Stimulated activated naive CD8-positive, alpha-beta T cell treated with anti-CD3 and anti-CD28 coated beads, Interleukin-15, amount 100 ng/mL, for 72 hours (primary cell): ENCODE results near the gene HOXD13.

Experiments used
- ATAC-seq: fragments of 150-1000 bp; cut with Tn5 transposase; 2 replicates; pipeline ENCODE4 v1.10.0; 2021; ENCODE audit warnings: mild to moderate bottlenecking, moderate library complexity
- DNase-seq, 2 donors: peaks; one replicate each; pipeline ENCODE4 v3.0.0; 2021 to 2022
- H3K27ac Mint-ChIP-seq, 2 donors: one replicate each; pipeline ENCODE4 v1.8.0; 2022; ENCODE audit warnings: mild to moderate bottlenecking in 2 of 2, mixed read lengths in 2 of 2, moderate library complexity in 2 of 2
- H3K27me3 Mint-ChIP-seq: one replicate; pipeline ENCODE4 v1.8.0; 2022; ENCODE audit warnings: mixed read lengths
- H3K4me1 Mint-ChIP-seq: one replicate; pipeline ENCODE4 v1.8.0; 2022; ENCODE audit warnings: mild to moderate bottlenecking, mixed read lengths
- H3K4me3 Mint-ChIP-seq, 2 donors: one replicate each; pipeline ENCODE4 v1.8.0; 2022; ENCODE audit warnings: mild to moderate bottlenecking in 2 of 2, mixed read lengths in 2 of 2, moderate library complexity in 1 of 2
- H3K9me3 Mint-ChIP-seq, 2 donors: one replicate each; pipeline ENCODE4 v1.8.0; 2022; ENCODE audit warnings: mixed read lengths in 2 of 2

The HOXD13 gene

DNA sequence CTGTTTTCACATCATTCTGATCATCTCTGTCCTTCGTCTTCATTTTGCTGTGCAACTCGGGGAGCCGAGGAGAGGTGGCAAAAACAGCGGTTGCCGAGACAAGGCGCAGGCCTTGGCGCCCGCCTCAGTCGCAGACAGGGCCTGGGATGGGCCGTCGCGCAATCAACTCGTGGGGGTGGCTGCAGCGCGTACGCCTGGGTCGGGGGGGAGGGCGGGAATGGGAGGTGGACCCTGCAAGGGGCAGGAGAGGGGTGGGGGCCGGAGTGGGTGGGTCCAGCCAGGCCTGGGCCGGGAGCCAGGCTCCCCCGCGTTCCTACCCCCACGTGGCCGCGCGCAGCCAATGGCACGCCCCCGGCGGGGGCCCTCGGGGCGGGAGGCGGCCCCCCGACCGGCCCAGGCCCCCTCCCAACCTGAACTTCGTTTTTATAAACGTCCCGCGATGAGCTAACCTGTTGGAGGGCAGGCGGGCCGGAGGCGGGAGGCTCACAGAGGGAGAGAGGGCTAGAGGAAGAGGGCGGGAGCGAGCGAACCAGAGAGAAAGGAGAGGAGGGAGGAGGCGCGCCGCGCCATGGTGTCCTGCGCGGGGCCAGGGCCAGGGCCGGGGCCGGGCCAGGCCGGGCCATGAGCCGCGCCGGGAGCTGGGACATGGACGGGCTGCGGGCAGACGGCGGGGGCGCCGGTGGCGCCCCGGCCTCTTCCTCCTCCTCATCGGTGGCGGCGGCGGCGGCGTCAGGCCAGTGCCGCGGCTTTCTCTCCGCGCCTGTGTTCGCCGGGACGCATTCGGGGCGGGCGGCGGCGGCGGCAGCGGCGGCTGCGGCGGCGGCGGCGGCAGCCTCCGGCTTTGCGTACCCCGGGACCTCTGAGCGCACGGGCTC, at the start of gene HOXD13:
Gene HOXD13, plus strand, starts transcription at position 452 of the 875 bp plus-strand sequence. Its CDS starts 170 bp downstream, at position 622.
- no peaks in the 10 kb centered on the region for H3K9me3 Mint-ChIP-seq
- H3K27me3 Mint-ChIP-seq, result peaks cover 99% of the 10 kb centered on the region
- H3K27ac Mint-ChIP-seq, result peak within 1 kb of the TSS in 1 of 2 donors; percentile 75
- no peak for DNase-seq
- no peak for ATAC-seq
- peak within 1 kb of the TSS; percentile 52 to 77 for H3K4me3 Mint-ChIP-seq
- peaks cover 38% of the 10 kb centered on the region for H3K4me1 Mint-ChIP-seq

DNA sequence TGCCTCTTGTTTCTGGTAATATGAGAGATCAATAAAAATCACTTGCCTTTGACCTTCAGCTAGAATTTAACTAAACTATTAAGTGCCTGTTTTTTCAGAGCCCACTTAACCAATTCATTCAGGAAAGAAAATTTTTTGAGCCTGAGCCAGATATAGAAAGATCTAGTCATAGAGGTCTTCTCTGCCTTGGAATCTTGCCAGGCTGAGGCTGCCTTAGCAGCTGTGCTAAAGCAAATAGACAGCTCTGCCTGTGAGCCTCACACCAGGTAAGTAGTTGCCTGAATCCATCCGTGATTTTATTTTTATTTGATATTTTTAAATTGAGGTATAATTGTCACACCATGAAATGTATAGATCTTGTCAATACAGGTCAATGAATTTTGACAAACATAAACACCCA, 36.1 kb upstream of the HOXD13 start:
- H3K4me1 Mint-ChIP-seq, result no peaks in the 10 kb centered on the region
- no peak for DNase-seq
- ATAC-seq, result no peak
- H3K27me3 Mint-ChIP-seq, result peaks cover 56% of the 10 kb centered on the region
- H3K4me3 Mint-ChIP-seq, result no peak overlapping the region
- H3K9me3 Mint-ChIP-seq, result no peaks in the 10 kb centered on the region
- H3K27ac Mint-ChIP-seq, result no peak overlapping the region

DNA sequence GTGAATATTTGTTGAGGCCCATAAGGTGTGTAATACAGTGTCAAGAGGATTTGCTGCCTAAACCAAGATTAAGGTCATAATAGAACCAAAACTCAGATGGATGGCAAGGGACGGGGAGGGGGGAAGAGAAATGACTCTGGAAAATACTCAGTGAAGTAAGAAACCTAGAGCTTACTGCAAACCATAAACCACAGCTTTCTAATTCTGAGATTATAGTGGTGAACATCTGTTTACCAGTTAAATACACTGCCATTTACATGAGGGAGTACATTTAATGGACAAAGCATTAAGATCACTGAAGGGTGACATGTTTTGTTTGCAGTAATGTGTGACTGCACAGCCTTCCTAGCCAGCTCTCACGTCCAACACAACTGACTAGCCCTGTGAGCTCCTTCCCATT, 28.6 kb upstream of the HOXD13 start:
- DNase-seq (no peak), ATAC-seq (peak; percentile 88)
- H3K4me3 Mint-ChIP-seq, result no peak overlapping the region
- H3K9me3 Mint-ChIP-seq, result no peaks in the 10 kb centered on the region
- no peak overlapping the region for H3K27ac Mint-ChIP-seq
- H3K4me1 Mint-ChIP-seq, result peaks cover 19% of the 10 kb centered on the region
- H3K27me3 Mint-ChIP-seq, result peaks cover 73% of the 10 kb centered on the region

DNA sequence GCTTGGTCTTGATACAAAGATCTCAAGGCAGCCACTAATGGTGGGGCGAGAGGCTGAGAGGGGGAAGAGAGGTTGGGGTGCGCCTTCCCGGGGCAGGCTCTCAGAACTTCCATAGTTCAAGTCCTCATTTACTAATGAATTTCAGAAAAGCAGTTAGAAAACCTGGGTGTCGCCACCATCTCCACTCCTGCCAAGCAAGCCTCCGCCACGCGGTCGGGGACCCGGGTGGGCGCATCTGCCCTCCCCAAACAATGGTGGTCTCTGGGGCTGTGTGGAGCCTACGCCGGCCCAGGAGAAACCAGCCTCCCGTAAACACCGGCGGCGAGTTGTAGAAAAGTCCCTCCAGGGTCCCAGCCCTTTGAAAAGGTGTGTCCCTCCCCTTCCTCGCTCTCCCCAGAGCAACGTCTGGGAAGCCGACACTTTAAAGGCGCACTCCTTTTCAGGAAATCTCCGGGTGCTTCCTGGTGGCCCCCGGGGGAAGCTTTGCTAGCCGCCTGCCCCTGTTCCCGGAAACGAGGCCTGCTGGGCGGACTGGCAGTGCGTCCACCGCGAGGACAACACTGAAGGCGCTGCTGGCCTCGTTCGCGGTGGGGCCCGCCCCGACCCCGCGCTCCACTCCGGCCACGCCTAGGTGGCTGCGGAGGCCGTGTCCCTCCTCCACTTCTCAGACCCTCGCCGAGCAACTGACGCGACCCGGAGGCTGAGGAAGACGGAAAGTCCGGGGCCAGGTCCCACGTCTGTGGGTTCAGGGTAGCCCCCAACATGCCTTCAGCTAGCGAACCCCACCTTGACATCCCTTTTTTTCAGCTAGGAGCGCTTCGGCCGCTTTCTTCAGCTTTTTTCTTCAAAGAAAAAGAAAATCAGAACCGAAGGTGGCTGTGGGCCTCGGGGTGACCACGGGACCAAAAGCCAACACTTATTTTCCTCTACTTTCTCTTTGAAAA, 25.6 kb upstream of the HOXD13 start:
- Mint-ChIP-seq H3K4me3 (peak overlapping the region; percentile 40 to 50), H3K9me3 (no peaks in the 10 kb centered on the region), H3K27me3 (peaks cover 84% of the 10 kb centered on the region), H3K4me1 (peaks cover 26% of the 10 kb centered on the region), H3K27ac (peak overlapping the region in 1 of 2 donors; percentile 85)
- no peak for DNase-seq
- no peak for ATAC-seq

DNA sequence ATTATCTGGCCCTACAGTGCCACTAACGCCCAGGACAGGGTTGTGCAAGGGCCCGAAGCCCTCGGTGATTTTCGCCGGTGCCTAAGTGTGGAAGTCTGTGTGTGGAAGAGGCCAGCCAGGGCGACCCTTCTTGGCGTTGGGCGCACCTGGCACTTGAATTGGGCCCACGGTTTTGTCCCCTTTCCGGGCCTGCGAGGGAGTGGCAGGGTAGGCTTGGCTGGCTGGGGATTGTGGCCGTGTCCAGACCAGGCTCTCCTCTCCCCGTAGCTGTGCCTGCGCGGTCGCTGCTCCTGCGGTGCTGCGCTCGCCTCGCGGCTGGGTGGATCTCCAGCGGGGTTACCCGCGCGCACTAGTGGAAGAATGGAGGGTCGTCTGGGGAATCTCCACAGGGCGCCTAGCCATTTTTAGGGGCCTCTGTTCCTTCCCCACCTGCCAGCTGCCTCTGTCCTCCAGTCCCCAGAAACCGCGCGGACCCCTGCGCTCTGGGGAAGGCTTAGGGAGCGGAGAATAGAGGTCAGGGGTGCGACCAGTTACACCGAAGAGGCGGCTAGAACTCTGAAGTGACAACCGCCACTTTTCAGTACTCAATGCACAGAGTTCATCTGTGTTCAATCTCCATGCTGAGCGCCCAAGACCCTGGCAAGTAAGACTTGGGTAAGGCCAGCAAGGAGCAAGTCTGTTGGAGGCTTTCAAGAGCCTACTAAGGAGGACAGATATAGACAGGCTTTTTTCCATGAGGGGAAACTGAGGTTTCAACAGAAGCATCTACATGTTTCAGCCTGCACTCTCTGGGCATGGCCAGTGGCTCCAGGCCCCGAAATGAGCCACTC, 24.7 kb upstream of the HOXD13 start:
- ATAC-seq (no peak), DNase-seq (no peak)
- no peaks in the 10 kb centered on the region for H3K9me3 Mint-ChIP-seq
- H3K27me3 Mint-ChIP-seq, result peaks cover 84% of the 10 kb centered on the region
- H3K4me1 Mint-ChIP-seq, result peaks cover 29% of the 10 kb centered on the region
- H3K4me3 Mint-ChIP-seq, result peak overlapping the region; percentile 40 to 50
- peak overlapping the region in 1 of 2 donors; percentile 68 for H3K27ac Mint-ChIP-seq

DNA sequence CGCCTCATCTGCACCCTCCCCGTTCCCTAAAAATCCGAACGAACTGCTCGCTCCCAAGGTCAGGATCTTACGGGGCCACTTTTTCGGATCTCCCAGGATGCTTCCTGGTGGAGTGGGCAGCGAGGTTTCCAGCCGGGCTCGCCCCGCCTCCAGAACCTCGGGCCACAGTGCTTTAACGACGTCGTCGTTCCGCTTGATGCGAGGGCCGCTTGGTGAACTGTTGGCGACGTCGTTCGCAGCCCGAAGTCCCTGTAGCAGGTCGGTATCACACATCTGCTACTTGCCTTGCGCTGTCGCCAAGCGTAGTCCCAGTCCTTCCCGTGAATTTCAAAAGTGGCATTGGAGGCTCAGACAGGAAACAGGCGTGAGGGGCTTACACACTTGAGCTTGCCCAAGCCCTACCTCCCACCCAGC, 24.1 kb upstream of the HOXD13 start:
- no peak overlapping the region for H3K27ac Mint-ChIP-seq
- H3K9me3 Mint-ChIP-seq, result no peaks in the 10 kb centered on the region
- ATAC-seq (no peak), DNase-seq (no peak)
- H3K4me3 Mint-ChIP-seq, result peak overlapping the region in 1 of 2 donors; percentile 8
- peaks cover 88% of the 10 kb centered on the region for H3K27me3 Mint-ChIP-seq
- H3K4me1 Mint-ChIP-seq, result peaks cover 29% of the 10 kb centered on the region

DNA sequence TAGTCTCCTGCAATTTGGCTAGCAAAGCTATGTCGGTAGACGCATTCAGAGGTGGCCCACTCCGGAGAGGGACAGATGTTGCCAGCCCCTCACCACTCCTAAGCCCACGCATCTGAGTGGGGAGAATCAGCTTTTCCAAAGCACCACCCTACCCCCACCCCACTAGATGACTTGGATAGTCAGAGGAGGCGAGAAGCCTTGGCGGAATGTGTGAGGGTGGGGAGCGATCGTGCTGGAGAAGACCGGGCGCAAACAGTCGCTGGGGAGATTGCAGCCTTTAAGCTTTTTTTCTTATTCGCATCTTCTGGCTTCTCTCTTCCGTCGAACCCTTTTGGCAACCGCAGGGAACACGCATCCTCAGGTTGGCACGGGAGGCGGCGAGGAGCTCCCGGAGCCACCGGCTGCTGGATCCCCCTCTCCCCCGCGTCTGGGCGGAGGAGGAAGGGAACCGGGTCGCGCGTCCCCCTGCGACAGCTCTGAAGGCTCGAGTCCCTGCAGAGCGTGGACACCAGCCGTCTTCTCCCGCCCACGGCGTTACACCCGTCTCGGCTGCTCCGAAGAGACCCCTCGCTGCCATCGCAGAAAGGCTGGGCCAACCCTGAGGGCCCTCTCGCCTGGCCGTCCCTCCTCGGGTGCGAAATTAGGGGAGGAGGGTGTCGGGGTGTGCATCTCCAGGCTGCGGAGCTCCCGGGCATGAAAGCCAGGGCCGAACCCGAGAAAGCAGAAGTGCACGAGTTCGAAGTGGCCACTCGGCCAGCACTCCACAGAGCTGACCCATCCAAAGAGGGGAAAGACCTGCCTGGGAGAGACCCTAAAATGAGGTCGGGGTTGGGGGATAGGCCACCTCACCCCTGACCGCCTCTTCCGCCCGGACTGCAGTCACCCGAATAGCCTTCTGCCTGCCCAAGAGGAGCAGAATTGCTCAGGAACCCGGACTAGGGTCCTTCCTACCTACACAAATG, 20.9 kb upstream of the HOXD13 start:
- Mint-ChIP-seq H3K27me3 (peaks cover 100% of the 10 kb centered on the region), H3K9me3 (peaks cover 3 to 12% of the 10 kb centered on the region in 2 donors), H3K27ac (no peak overlapping the region), H3K4me3 (no peak overlapping the region), H3K4me1 (peaks cover 29% of the 10 kb centered on the region)
- DNase-seq (no peak), ATAC-seq (no peak)

DNA sequence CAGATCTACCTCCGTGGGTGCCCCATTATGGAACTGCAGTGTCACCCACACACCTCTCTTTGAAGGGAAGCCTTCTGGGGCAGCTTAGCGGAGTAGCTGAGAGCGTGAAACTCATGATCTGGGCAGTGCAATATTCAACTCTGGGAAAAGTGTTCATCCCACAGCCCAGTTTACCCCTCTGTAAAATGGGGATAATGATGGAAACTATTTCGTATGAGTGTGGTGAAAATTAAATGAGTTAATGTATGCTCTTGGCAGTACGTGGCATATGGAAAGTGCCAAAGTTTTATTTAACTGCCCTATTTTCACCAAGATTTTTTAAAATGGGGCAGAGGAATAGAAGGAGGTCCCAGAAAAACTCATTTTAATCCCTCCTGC, 20.2 kb upstream of the HOXD13 start:
- Mint-ChIP-seq H3K27me3 (peaks cover 100% of the 10 kb centered on the region), H3K27ac (no peak overlapping the region), H3K4me3 (no peak overlapping the region), H3K4me1 (peaks cover 23% of the 10 kb centered on the region), H3K9me3 (peaks cover 5 to 15% of the 10 kb centered on the region in 2 donors)
- ATAC-seq, result no peak
- DNase-seq, result no peak

DNA sequence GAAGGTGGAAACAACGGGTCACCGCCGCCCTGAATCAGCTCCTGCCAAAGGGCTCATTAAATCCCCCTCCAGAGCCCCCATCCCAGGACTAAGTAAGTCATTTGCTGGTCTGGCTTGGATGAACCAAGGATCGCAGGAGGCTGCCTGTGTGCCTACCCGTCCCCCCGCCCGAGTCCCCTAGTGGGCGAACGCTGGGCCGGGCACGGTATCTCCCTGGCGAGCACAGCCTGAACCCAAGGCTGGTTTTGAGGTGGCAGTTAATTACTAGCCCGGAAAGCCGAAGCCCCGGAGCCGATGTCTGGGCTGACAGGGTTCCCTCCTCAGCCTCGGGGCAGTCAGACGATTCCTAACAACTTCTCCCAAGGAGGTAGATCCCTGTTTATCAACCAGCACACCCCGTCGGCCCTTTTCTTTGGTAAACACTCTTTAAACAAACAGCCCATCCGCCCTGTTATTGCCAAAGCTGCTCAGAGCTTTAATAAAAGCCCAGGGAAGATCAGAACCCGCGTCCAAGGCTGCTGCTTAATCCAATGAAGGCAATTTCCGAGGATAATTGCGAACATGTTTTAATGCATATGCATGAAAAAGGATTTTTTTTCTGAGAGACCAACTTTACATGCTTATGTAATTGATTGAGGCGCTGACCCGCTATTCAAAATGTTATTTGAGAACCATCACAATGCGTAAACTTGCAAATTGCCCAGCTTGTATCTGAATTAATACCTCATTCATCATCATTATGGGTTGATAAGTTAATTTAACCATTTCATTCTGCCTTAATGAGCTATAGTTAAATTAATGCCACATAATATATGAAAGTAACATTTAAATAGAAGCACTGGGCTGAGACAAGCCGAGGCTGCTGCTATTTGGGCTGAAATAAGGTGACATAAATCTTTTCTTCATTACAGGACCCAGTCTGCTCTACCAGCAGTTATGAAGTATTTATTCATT, 19.3 kb upstream of the HOXD13 start:
- H3K27me3 Mint-ChIP-seq, result peaks cover 94% of the 10 kb centered on the region
- no peak overlapping the region for H3K4me3 Mint-ChIP-seq
- ATAC-seq, result no peak
- H3K27ac Mint-ChIP-seq, result no peak overlapping the region
- no peak for DNase-seq
- peaks cover 17% of the 10 kb centered on the region for H3K4me1 Mint-ChIP-seq
- H3K9me3 Mint-ChIP-seq, result peaks cover 5 to 15% of the 10 kb centered on the region in 2 donors

DNA sequence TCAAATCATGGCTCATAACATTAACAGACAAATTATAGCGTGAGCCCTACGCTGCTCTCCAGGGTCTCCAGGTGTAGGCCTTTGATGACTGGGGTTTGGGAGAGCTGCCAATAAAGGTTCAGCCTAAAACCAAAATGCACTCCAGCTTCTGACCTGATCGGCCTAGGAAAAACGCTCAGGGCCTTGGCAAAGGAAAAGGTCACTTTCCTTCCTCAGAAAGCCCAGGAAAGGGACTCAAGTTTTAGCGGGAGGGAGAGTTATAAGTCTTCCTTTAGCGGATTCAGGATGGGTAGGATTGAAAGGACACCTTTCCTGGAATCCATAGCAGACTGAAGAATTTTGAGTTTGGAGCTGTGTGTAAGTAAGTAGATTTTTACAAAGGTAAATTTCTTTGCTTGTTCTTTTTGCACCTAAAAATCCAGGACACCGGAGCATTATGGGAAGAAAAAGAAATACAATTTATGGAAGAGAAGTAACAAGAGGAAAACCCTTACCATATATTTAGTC, 17.5 kb upstream of the HOXD13 start:
- Mint-ChIP-seq H3K9me3 (peaks cover 10 to 31% of the 10 kb centered on the region in 2 donors), H3K27ac (no peak overlapping the region), H3K4me3 (no peak overlapping the region), H3K27me3 (peaks cover 94% of the 10 kb centered on the region), H3K4me1 (peaks cover 24% of the 10 kb centered on the region)
- DNase-seq (no peak), ATAC-seq (no peak)

DNA sequence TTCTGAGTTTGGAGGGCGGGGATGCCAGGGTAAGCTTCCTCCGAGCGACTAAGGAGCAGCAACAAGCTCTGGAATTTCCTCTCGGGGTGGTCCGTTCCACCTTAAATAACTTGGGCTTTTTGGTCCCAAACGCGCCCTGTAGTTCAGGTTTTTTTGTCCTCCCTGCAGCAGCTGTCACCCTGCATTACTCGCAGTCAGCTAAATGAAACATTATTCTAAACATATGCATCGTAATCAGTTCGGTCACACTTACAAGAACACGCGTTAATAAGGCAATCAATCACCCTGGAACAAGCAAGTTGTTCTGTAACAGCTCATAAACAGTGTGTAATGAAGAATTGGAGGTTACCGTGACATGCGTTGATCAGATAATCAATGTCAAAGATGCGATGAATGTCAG, 17.0 kb upstream of the HOXD13 start:
- Mint-ChIP-seq H3K4me1 (peaks cover 25% of the 10 kb centered on the region), H3K9me3 (peaks cover 10 to 31% of the 10 kb centered on the region in 2 donors), H3K27me3 (peaks cover 92% of the 10 kb centered on the region), H3K27ac (no peak overlapping the region), H3K4me3 (no peak overlapping the region)
- no peak for ATAC-seq
- no peak for DNase-seq

DNA sequence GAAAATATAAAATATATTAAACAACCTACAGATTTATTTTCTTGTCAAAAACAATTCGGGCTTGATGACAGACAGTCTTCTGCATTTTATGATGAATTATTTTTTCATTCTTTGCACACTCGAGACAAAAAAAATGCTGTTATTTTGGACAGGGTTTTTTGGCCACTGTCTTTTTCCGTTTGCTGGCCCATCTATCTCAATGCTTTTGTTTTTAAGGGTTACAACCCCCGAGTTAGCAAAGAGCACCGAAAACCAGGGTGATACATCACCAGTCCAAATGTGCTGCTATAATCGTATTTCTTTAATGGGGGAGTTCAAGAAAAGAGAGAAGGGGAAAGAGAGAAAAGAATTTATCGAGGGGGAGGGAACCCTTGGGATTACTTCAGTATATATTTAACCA, 16.5 kb upstream of the HOXD13 start:
- DNase-seq, result no peak
- Mint-ChIP-seq H3K27me3 (peaks cover 92% of the 10 kb centered on the region), H3K9me3 (peaks cover 10 to 34% of the 10 kb centered on the region in 2 donors), H3K27ac (no peak overlapping the region), H3K4me1 (peaks cover 31% of the 10 kb centered on the region), H3K4me3 (no peak overlapping the region)
- no peak for ATAC-seq

DNA sequence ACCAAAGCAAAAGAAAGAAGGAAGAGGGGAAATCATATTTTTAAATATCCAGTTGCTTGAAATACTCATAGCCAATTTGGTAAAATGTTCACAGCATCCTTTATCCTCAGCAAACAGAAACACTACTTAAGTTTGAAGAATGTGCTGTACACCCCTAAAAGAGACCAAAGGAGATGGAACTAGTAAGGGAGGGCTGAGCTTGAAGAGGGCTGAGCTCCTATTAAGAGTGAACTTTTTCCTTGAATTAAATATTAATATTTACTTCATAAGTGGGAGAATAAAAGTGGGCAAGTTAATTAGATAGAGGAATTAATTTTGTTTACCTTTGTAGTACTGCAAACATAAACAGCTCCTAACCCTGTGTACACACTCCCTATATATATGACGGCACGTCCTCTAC, 15.7 kb upstream of the HOXD13 start:
- ATAC-seq (no peak), DNase-seq (no peak)
- Mint-ChIP-seq H3K4me1 (peaks cover 27% of the 10 kb centered on the region), H3K4me3 (no peak overlapping the region), H3K27ac (no peak overlapping the region), H3K27me3 (peaks cover 92% of the 10 kb centered on the region), H3K9me3 (peaks cover 10 to 40% of the 10 kb centered on the region in 2 donors)
